Activated CD4-positive, alpha-beta T cell treated with anti-CD3 and anti-CD28 coated beads for 48 hours (primary cell): ENCODE results near the gene GNAS.

Source experiments
- DNase-seq: peaks from one replicate; pipeline ENCODE4 v3.0.0-alpha.2; 2020

Gene GNAS

GRCh38 chr20:58883241-58883691, 30.8 kb downstream of the GNAS start:
- no peak for DNase-seq

GRCh38 chr20:58884966-58885365, 32.5 kb downstream of the GNAS start:
- DNase-seq = no peak

GRCh38 chr20:58886546-58886945, 34.0 kb downstream of the GNAS start:
- no peak for DNase-seq

GRCh38 chr20:58888103-58888502, 35.6 kb downstream of the GNAS start:
- no peak for DNase-seq

GRCh38 chr20:58888521-58889333, 36.2 kb downstream of the GNAS start:
- peak; percentile 86 for DNase-seq

- DNase-seq = no peak
Observed at GRCh38 chr20:58889334-58889760, 36.8 kb downstream of the GNAS start.

GRCh38 chr20:58889798-58890517, 37.4 kb downstream of the GNAS start:
- no peak for DNase-seq

- peak; percentile 67 for DNase-seq
Observed at GRCh38 chr20:58890518-58891085, 38.1 kb downstream of the GNAS start.

- DNase-seq = peak; percentile 74
Observed at GRCh38 chr20:58891086-58891717, 38.7 kb downstream of the GNAS start.

- peak; percentile 48 for DNase-seq
Observed at GRCh38 chr20:58891718-58892140, 39.2 kb downstream of the GNAS start.

GRCh38 chr20:58892141-58892931, 39.8 kb downstream of the GNAS start:
- peak; percentile 83 for DNase-seq

- DNase-seq = no peak
Observed at GRCh38 chr20:58892932-58893224, 40.4 kb downstream of the GNAS start.

- DNase-seq = peak; percentile 76
Observed at GRCh38 chr20:58893355-58894120, 41.0 kb downstream of the GNAS start.

GRCh38 chr20:58894652-58895447, 42.3 kb downstream of the GNAS start:
- DNase-seq = no peak

GRCh38 chr20:58895448-58896180, 43.1 kb downstream of the GNAS start:
- DNase-seq = no peak

- DNase-seq = no peak
Observed at GRCh38 chr20:58896820-58897219, 44.3 kb downstream of the GNAS start.

GRCh38 chr20:58897488-58897887, 45.0 kb downstream of the GNAS start:
- no peak for DNase-seq

- DNase-seq = no peak
Observed at GRCh38 chr20:58898629-58899408, 46.3 kb downstream of the GNAS start.

- DNase-seq = no peak
Observed at GRCh38 chr20:58899512-58899911, 47.0 kb downstream of the GNAS start.
